Astrocyte of the hippocampus (primary cell): ENCODE results near the gene HERC6.
A peak's percentile ranks its signal among the peaks of the same experiment; 100 is the strongest.
"Not testable (repeated sequence)": the region's sequence is repeated elsewhere in the genome, so short reads cannot be mapped to it uniquely, and the experiment has no call there.

Experiments
- DNase-seq: peaks from one replicate; pipeline ENCODE4 v3.0.0; 2011; ENCODE audit warnings: low read depth, low spot score

Gene HERC6

GRCh38 chr4:88378691-88379559 lies at the start of gene HERC6:
HERC6 (plus strand) TSS chr4:88378852; CDS start chr4:88378922, 70 bp downstream.
- peak; percentile 88 for DNase-seq

- DNase-seq, result no peak
Observed at GRCh38 chr4:88333741-88334405, 44.8 kb upstream of the HERC6 start.

DNA sequence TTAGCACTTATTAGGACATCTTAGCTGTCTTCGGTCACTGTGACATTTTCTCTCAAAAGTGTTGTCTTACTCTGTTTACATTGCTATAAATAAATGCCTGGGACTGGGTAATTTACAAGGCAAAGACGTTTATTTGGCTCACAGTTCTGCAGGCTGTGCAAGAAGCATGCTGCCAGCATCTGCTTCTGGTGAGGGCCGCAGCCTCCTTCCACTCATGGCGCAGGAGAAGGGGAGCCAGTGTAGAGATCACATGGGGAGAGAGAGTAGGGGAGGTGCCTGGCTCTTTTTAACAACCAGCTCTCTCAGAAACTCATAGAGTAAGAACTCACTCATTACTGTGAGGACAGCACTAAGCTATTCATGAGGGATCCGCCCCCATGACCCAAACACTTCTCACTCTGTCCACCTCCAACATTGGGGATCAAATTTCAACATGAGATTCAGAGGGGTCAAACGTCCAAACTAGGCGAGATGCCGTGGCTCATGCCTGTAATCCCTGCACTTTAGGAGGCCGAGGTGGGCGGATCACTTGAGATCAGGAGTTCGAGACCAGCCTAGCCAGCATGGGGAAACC lies 43.5 kb upstream of the HERC6 start:
- no peak for DNase-seq

DNA sequence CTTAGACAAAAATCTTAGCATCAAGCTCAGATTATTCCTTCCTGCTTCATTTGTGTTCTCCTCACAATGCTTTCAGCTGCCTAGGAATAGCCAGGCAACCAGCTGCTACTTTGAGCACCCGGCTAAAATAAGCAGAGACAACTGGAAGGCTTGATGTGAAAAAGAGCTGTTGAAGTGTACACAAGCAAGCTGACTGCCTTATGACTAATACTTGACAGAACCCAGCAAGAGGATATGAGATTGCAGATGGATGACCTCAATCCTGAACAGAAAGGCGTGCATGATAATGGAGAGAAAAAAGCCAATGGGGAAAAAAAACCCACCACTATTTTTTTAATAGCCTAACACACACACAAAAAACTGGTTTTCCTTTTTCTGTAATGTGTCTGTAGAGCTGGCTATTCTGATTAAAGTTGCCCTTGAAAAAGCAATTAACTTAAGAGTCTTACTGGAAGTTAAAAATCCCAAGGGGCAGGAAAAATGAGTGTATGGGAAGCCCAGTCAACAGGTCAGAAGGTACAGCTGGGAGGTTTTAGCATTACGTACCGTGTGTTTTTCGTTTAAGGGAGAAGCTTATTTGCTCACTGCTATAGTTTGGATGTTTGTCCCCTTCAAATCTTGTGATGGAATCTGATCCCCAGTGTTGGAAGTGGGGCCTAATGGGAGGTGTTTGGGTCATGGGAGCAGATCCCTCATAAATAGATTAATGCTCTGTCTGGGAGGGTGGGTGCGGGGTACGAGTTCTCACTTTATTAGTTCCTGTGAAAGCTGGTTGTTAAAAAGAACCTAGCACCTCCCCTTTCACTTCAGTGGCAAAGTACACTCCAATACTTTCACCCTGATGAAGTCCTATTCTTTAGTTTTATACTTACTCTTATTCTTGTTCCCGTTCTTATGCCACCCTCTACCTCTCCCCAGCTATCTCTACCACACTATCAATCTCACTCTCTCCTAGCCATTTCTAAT lies 37.1 kb upstream of the HERC6 start:
- DNase-seq, result peak; percentile 79

GRCh38 chr4:88346902-88347301 lies 31.8 kb upstream of the HERC6 start:
- DNase-seq, result not testable (repeated sequence)

GRCh38 chr4:88348761-88349160 lies 29.9 kb upstream of the HERC6 start:
- DNase-seq, result not testable (repeated sequence)

DNA sequence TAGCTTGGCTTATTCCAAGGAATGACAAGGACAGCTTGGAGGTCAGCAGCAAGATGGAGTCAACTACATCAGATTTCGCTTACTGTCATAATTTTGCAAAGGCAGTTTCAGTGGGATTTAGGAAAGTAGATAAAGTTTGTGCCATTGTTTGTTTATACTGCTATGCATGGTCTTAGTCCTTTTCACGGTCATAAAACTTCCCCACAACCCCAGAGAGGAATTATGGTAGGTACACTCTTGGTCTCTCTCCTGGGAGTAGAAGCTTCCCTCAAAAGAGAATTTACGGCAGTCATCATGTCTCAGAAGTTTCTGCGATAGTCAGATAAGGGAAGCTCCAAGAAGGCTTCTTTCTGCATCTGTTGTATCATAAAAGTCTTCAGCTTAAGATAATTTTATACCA lies 27.9 kb upstream of the HERC6 start:
- DNase-seq, result no peak

- DNase-seq, result peak; percentile 77
Observed at GRCh38 chr4:88352062-88352740, 26.5 kb upstream of the HERC6 start.

GRCh38 chr4:88353324-88353723 lies 25.3 kb upstream of the HERC6 start:
- DNase-seq, result no peak

GRCh38 chr4:88356771-88357170 lies 21.9 kb upstream of the HERC6 start:
- DNase-seq, result no peak

- DNase-seq, result no peak
Observed at GRCh38 chr4:88357262-88357661, 21.4 kb upstream of the HERC6 start.

DNA sequence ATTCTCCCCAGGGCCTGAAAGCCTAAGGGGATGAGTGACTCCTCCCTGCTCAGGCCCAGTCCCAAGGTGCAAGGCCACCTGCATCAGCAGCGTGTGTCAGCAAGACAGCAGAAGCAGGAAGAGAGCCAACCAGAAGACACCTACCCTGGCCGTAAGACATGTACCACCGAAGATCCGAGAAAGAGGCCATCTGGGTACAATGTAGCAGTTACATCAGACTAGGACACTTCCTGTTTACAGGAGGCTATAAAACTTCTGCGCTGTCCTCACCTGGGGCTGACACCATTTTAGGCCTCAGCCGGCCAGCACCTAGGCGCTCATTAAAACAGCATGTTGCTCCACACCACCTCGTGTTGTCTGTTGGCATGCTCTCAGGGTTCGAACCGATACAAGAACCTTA lies 19.1 kb upstream of the HERC6 start:
- DNase-seq, result no peak

DNA sequence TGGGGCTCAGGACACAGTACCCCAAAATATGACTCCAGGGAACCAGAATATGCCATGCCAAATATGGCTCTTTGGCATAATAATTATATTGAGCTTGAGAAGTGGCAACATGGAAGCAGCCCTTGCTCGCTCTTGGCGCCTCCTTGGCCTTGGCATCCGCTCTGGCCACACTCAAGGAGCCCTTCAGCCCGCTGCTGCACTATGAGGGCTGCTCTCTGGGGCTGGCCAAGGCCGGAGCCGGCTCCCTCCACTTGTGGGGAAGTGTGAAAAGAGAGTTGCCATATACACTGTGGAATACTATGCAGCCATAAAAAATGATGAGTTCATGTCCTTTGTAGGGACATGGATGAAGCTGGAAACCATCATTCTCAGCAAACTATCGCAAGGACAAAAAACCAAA lies 18.4 kb upstream of the HERC6 start:
- DNase-seq, result no peak

DNA sequence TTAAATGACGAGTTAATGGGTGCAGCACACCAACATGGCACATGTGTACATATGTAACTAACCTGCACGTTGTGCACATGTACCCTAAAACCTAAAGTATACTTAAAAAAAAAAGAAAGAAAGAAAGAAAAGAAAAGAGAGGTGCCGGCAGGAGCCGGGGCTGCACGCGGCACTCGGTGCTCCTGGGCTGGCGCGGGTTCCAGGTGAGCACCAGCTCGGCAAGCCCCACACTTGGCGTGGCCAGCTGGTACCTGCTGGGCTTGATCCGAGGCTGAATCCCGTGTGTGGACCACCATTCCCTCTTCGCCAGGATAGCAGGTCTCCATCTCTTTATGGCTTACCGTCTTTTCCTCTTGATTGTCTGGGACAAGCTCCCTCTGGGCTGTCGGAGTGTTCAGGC lies 17.9 kb upstream of the HERC6 start:
- DNase-seq, result no peak

DNA sequence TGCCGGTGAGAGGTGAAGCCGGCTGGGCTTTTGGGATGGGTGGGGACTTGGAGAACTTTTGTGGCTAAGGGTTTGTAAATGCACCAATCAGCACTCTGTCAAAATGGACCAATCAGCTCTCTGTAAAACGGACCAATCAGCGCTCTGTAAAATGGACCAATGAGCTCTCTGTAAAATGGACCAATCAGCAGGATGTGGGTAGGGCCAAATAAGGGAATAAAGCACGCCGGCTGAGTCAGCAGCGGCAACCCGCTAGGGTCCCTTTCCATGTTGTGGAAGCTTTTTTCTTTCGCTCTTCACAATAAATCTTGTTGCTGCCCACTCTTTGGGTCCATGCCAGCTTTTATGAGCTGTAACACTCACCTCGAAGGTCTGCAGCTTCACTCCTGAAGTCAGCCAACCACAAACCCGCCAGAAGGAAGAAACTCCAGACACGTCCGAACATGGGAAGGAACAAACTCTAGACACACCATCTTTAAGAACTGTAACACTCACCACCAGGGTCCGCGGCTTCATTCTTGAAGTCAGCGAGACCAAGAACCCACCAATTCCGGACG lies 17.4 kb upstream of the HERC6 start:
- DNase-seq, result peak; percentile 5

GRCh38 chr4:88366460-88366859 lies 12.2 kb upstream of the HERC6 start:
- no peak for DNase-seq

DNA sequence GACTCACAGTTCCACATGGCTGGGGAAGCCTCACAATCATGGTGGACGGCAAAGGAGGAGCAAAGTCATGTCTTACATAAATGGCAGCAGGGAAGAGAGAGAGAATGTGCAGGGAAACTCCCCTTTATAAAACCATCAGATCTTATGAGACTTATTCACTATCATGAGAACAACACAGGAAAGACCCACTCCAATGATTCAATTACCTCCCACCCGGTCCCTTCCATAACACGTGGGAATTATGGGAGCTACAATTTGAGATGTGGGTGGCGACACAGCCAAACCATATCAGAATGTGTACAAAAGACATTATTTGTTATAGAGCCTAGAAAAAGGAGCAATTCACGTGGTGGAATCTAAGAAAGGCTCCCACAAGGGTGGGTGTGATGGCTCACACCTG lies 10.8 kb upstream of the HERC6 start:
- no peak for DNase-seq

- DNase-seq, result peak; percentile 54
Observed at GRCh38 chr4:88369180-88369812, 9.4 kb upstream of the HERC6 start.

GRCh38 chr4:88381123-88381522 lies 2.5 kb downstream of the HERC6 start:
- DNase-seq, result no peak

GRCh38 chr4:88382621-88383020 lies 4.0 kb downstream of the HERC6 start:
- peak; percentile 2 for DNase-seq
